HCT116 (cell line): ENCODE data around the gene SLC8A1. TPM values are rescaled to one million over a fixed set of nuclear protein-coding genes. Genes with fewer than 3 reads are reported as not detected.

Experiments
- ATAC-seq: fragments of 200-7000 bp; cut with Tn5 transposase; 2 replicates; pipeline ENCODE4 v1.9.1; 2020; ENCODE audit warnings: mild to moderate bottlenecking, moderate library complexity
- BruUV-seq: library from RNA; stranded (reverse); fragments of 400-500 nt; replicated peaks from 2 replicates; lab custom pipeline; 2021; lab: Mats Ljungman, UMichigan
- CTCF ChIA-PET: fragments of 300-600 bp; sonication (Branson Sonifier 250); formaldehyde crosslinking; loops from one replicate; lab custom pipeline; 2021; ENCODE audit warnings: antibody characterized with exemption; lab: Charles Lee
- POLR2A ChIA-PET: fragments of 300-600, 350-600 bp; sonication (Branson Sonifier 250); formaldehyde crosslinking; loops from one replicate; lab custom pipeline; 2021; ENCODE audit warnings: antibody characterized with exemption; lab: Charles Lee
- RAD21 ChIA-PET, 2 experiments: fragments of 300-600 bp; sonication (Branson Sonifier 250); formaldehyde crosslinking; loops; one replicate each; lab custom pipeline; 2023; ENCODE audit warnings: low total read pairs in 2 of 2; ENCODE audit not compliant: uncharacterized antibody in 2 of 2, unreplicated experiment in 2 of 2, low non-redundant PET in 1 of 2; lab: Charles Lee
- DNase-seq: peaks from one replicate; pipeline ENCODE4 v3.0.0-alpha.2; 2010; ENCODE audit warnings: low read depth, low spot score
- H2AFZ ChIP-seq: fragments of 200-600 bp; shearing (Covaris generic), sonication (generic); 2 replicates; pipeline ENCODE4 v1.6.1; 2017; ENCODE audit warnings: low read depth, mixed run types, mixed read lengths, antibody characterized with exemption, low read length; ENCODE audit not compliant: poor library complexity, severe bottlenecking
- H3K27ac ChIP-seq: 2 replicates; pipeline ENCODE4 v1.5.1; 2012; ENCODE audit warnings: low read depth, low read length
- H3K27me3 ChIP-seq: fragments of 200-600 bp; sonication (generic); 2 replicates; pipeline ENCODE4 v1.6.1; 2016; ENCODE audit warnings: mixed run types, low read length, mixed read lengths; ENCODE audit not compliant: insufficient read depth
- H3K36me3 ChIP-seq, 2 experiments: fragments of 200-500 bp in 1 of 2; fragments of 200-600 bp in 1 of 2; sonication (Bioruptor generic) in 1 of 2; sonication (generic) in 1 of 2; 2 replicates each; pipeline versions ENCODE4 v1.5.1 to v1.6.1; 2014 to 2016; ENCODE audit warnings: low read length in 2 of 2, inconsistent platforms in 1 of 2, mixed read lengths in 1 of 2, mixed run types in 1 of 2; ENCODE audit not compliant: insufficient read depth in 2 of 2, control insufficient read depth in 1 of 2
- H3K4me1 ChIP-seq, 2 experiments: fragments of 200-600 bp in 1 of 2; sonication (generic) in 1 of 2; 2 replicates each; pipeline versions ENCODE4 v1.5.1 to v1.6.1; 2012 to 2017; ENCODE audit warnings: low read length in 2 of 2, inconsistent platforms in 1 of 2, mild to moderate bottlenecking in 1 of 2, mixed read lengths in 1 of 2, mixed run types in 1 of 2, moderate library complexity in 1 of 2; ENCODE audit not compliant: insufficient read depth in 2 of 2, control insufficient read depth in 1 of 2
- H3K4me2 ChIP-seq: fragments of 200-600 bp; sonication (generic); 2 replicates; pipeline ENCODE4 v1.6.1; 2017; ENCODE audit warnings: mixed run types, low read length, mixed read lengths
- H3K4me3 ChIP-seq, 2 experiments: fragments of 200-600 bp in 1 of 2; sonication (generic) in 1 of 2; replicated peaks in 1 of 2; 2 replicates each; pipeline ENCODE4 v1.5.1; 2011 to 2016; ENCODE audit warnings: low read length in 2 of 2, control low read depth in 1 of 2, low read depth in 1 of 2, mild to moderate bottlenecking in 1 of 2, mixed read lengths in 1 of 2, mixed run types in 1 of 2
- H3K79me2 ChIP-seq: fragments of 200-600 bp; sonication (generic); 2 replicates; pipeline ENCODE4 v1.6.1; 2017; ENCODE audit warnings: mild to moderate bottlenecking, mixed run types, low read length, moderate library complexity, mixed read lengths; ENCODE audit not compliant: insufficient read depth
- H3K9ac ChIP-seq: fragments of 200-600 bp; sonication (generic); 2 replicates; pipeline ENCODE4 v1.6.1; 2016; ENCODE audit warnings: low read length, mixed read lengths
- H3K9me2 ChIP-seq: fragments of 200-600 bp; sonication (generic), shearing (Covaris generic); 2 replicates; pipeline ENCODE4 v1.6.1; 2017; ENCODE audit warnings: mixed run types, mild to moderate bottlenecking, moderate library complexity; ENCODE audit not compliant: insufficient read depth
- H3K9me3 ChIP-seq, 2 experiments: fragments of 200-500 bp in 1 of 2; fragments of 200-600 bp in 1 of 2; sonication (Bioruptor generic) in 1 of 2; sonication (generic) in 1 of 2; 2 replicates each; pipeline ENCODE4 v1.6.1; 2014 to 2017; ENCODE audit warnings: low read length in 2 of 2, mixed read lengths in 2 of 2, inconsistent platforms in 1 of 2, low read depth in 1 of 2, mild to moderate bottlenecking in 1 of 2, mixed run types in 1 of 2, moderate library complexity in 1 of 2; ENCODE audit not compliant: control insufficient read depth in 1 of 2, insufficient read depth in 1 of 2
- H4K20me1 ChIP-seq: fragments of 200-600 bp; sonication (generic), shearing (Covaris generic); 2 replicates; pipeline ENCODE4 v1.6.1; 2017; ENCODE audit warnings: mixed run types, mild to moderate bottlenecking, moderate library complexity; ENCODE audit not compliant: insufficient read depth
- ATF3 ChIP-seq: IDR thresholded peaks from 2 replicates; pipeline ENCODE4 v1.6.1; 2012
- CBX3 ChIP-seq: IDR thresholded peaks from 2 replicates; pipeline ENCODE4 v1.6.1; 2012; ENCODE audit warnings: low read depth
- CTCF ChIP-seq, 3 experiments: fragments of 200-600 bp in 1 of 3; sonication (generic) in 1 of 3; IDR thresholded peaks in 2 of 3; conservative IDR thresholded peaks in 1 of 3; 2 replicates each; pipeline ENCODE4 v1.5.1; 2012 to 2017; ENCODE audit warnings: low read depth in 2 of 3, low read length in 2 of 3, antibody characterized with exemption in 1 of 3, borderline replicate concordance in 1 of 3, control low read depth in 1 of 3, mild to moderate bottlenecking in 1 of 3, mixed read lengths in 1 of 3, mixed run types in 1 of 3, moderate library complexity in 1 of 3; ENCODE audit not compliant: insufficient read depth in 1 of 3
- EZH2phosphoT487 ChIP-seq: fragments of 200-600 bp; IDR thresholded peaks from 2 replicates; pipeline ENCODE4 v1.6.1; 2018; ENCODE audit warnings: antibody characterized with exemption, borderline replicate concordance
- POLR2A ChIP-seq: IDR thresholded peaks from 2 replicates; pipeline ENCODE4 v1.7.0; 2011; ENCODE audit warnings: borderline replicate concordance; ENCODE audit not compliant: insufficient read depth, insufficient read length; ENCODE audit errors: extremely low read depth
- POLR2AphosphoS5 ChIP-seq: IDR thresholded peaks from 2 replicates; pipeline ENCODE4 v1.6.1; 2011; ENCODE audit warnings: mild to moderate bottlenecking, low read depth, low read length, moderate library complexity
- REST ChIP-seq: IDR thresholded peaks from 2 replicates; pipeline ENCODE4 v1.6.1; 2012; ENCODE audit warnings: low read depth
- TCF7L2 ChIP-seq: IDR thresholded peaks from 2 replicates; pipeline ENCODE4 v1.7.0; 2011; ENCODE audit warnings: borderline replicate concordance, inconsistent platforms; ENCODE audit not compliant: insufficient read depth, insufficient read length; ENCODE audit errors: extremely low read depth
- YY1 ChIP-seq: IDR thresholded peaks from 2 replicates; pipeline ENCODE4 v1.6.1; 2011; ENCODE audit warnings: low read length, low read depth, moderate library complexity, mild to moderate bottlenecking; ENCODE audit not compliant: insufficient replicate concordance; ENCODE audit errors: extremely low read depth
- ZFX ChIP-seq: fragments of 450-650 bp; IDR thresholded peaks from 2 replicates; pipeline ENCODE4 v1.6.1; 2017
- ZNF274 ChIP-seq: fragments of 200-500 bp; sonication (Bioruptor generic); IDR thresholded peaks from 2 replicates; pipeline ENCODE4 v1.6.1; 2014; ENCODE audit warnings: mild to moderate bottlenecking, low read depth, low read length, inconsistent platforms
- intact Hi-C: fragments of 100-400 bp; cut with micrococcal nuclease; formaldehyde crosslinking; loops from 2 replicates; pipeline ENCODE4 v1.10.0; 2022
- total RNA-seq: library from RNA; stranded (reverse); gene quantifications from one replicate; pipeline ENCODE4 v1.2.1, GENCODE V29; 2021; ENCODE audit not compliant: unreplicated experiment

SLC8A1 gene
- total RNA-seq, 1 experiment from 2014 or later, result 0.07 TPM

- no peak for TF ChIP-seq REST
- TF ChIP-seq TCF7L2, result no peak
- TF ChIP-seq CTCF (IDR thresholded peaks at IDR 0.05 in 2 of 3, conservative IDR thresholded peaks at IDR 0.05 in 1 of 3; ENCODE audit: borderline replicate concordance in 1 of 3, insufficient read depth in 1 of 3, low read depth in 2 of 3, low read length in 2 of 3), result no peak
- TF ChIP-seq POLR2A, result no peak
- TF ChIP-seq ZNF274, result no peak
- TF ChIP-seq EZH2phosphoT487, result no peak
- TF ChIP-seq ATF3, result no peak
- no peak for TF ChIP-seq POLR2AphosphoS5
- no peak for TF ChIP-seq YY1
- no peak for TF ChIP-seq ZFX
- no peak for TF ChIP-seq CBX3
- H3K36me3 ChIP-seq, result no peaks in the 10 kb centered on the region
- ChIA-PET RAD21 (no interaction called here), CTCF (no interaction called here), POLR2A (no interaction called here)
- H2AFZ ChIP-seq, result peak overlapping the region; percentile 11
- DNase-seq, result no peak
- H3K27ac ChIP-seq, result no peak overlapping the region
- H4K20me1 ChIP-seq, result no peaks in the 10 kb centered on the region
- no peak overlapping the region for H3K9ac ChIP-seq
- no TSS peak for BruUV-seq
- no peaks in the 10 kb centered on the region for H3K79me2 ChIP-seq
- ATAC-seq, result no peak
- no peaks in the 10 kb centered on the region for H3K4me1 ChIP-seq
- H3K4me2 ChIP-seq, result no peak overlapping the region
- H3K9me3 ChIP-seq, result no peaks in the 10 kb centered on the region
- intact Hi-C loops, result no loop called here
- no peaks in the 10 kb centered on the region for H3K9me2 ChIP-seq
- no peaks in the 10 kb centered on the region for H3K27me3 ChIP-seq
- H3K4me3 ChIP-seq, result no peak overlapping the region
These were observed 57.3 kb downstream of the SLC8A1 start for GRCh38 chr2:40394597-40394996.
